Kidney capillary endothelial cell (primary cell): ENCODE results near the gene TK2.

Experiments
- DNase-seq: peaks from one replicate; pipeline ENCODE4 v3.0.0-alpha.2; 2018; ENCODE audit warnings: low spot score

Gene TK2

GRCh38 chr16:66544016-66544757, 5.7 kb downstream of the TK2 start:
- DNase-seq = no peak

DNA sequence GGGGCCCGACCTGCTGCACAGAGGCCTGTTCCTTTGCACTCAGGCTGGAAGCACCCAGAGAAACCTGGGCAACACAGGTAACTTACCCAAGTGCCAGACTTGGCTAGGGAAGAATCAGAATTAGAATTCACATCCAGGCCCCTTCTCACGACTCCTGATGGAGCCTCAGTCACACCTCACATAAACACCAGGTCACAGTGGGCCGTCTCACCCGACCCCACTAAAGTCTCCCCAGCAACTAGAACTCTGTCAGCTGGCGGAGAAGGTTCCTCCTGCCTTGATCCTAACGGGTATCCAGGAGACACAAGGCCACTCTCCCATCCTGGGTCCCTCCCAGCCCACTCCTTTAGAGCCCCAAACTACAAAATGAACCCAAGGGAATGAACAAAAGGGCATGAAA, 6.4 kb downstream of the TK2 start:
- DNase-seq = no peak

DNA sequence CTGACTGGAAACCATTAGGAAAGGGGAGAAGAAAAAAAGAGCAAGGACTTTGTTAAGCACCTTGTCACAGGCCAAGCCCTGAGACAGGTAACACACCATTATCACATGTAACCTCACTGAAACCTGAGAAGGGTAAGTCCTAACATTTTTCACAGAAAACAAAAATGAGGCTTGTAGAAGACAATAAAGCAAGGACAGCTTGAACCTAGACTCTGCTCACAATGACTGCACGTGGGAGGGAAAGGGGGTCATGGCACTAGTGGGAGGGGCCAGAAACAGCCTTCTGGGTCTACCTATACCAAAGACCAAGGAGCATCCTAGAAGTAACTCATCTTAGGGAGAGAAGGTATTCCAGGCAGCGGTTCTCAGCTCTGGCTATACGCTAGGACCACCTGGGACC, 7.5 kb downstream of the TK2 start:
- no peak for DNase-seq

- DNase-seq = no peak
These were observed 8.2 kb downstream of the TK2 start for GRCh38 chr16:66541388-66542355.

DNA sequence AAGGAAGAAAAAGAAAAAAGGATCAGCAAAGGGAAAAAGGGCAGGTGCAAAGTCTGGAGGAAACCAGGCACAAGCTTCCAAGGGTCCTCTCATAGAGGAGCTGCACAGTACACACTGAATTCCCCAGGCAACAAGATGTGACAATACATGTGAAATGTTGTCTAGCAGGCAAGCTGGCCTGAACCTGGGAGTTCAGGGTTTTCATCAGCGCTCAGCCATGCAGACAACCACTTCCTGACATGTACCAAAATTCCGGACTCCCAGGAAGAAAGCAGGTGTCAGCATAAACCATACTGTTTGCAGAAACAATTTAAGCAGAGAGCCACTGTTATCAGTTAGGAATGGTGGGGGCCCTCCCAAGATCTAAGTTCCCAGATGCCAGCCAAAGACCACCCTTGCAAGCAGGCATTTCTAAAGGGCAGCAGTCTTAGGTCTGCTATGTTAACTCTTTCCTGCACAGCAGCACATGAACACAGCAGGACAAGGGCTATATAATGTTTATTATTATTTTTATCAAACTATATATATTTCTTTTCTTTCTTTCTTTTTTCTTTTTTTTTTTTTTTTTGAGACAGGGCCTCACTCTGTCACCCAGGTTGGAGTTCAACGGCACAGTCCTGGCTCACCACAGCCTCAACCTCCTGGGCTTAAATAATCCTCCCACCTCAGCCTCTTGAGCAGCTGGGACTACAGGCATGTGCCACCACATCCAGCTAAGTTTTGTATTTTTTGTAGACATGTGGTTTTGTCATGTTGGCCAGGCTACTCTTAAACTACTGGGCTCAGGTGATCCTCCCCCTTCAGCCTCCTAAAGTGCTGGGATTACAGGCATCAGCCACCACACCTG, 10.1 kb downstream of the TK2 start:
- no peak for DNase-seq

GRCh38 chr16:66538910-66539309, 11.0 kb downstream of the TK2 start:
- DNase-seq = no peak

GRCh38 chr16:66537236-66537635, 12.7 kb downstream of the TK2 start:
- DNase-seq = no peak

GRCh38 chr16:66536525-66536924, 13.4 kb downstream of the TK2 start:
- DNase-seq = no peak

- DNase-seq = no peak
These were observed 15.5 kb downstream of the TK2 start for GRCh38 chr16:66534376-66534799.

DNA sequence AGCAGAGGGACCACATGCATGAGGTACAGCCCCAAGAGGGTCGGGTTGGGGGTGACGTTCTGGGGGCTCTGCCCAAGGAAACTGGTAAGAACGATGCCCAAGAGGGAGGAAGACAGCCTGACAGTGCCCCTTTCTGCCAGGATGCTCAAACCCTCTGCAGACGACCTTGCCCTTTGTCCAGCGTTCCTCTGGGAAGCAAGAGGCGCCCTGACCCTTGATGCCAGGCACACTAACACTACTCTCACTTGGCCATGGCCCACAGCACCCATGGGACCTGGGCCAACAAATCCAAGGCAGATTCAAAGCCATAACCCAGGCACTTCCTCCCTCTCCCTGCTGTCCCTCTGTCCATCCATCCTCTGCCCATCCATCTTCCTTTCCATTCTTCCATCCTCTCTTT, 20.4 kb downstream of the TK2 start:
- no peak for DNase-seq

- DNase-seq = no peak
These were observed 21.6 kb downstream of the TK2 start for GRCh38 chr16:66528294-66528693.

GRCh38 chr16:66525396-66526180, 24.3 kb downstream of the TK2 start:
- DNase-seq = no peak

GRCh38 chr16:66524601-66525164, 25.2 kb downstream of the TK2 start:
- no peak for DNase-seq

DNA sequence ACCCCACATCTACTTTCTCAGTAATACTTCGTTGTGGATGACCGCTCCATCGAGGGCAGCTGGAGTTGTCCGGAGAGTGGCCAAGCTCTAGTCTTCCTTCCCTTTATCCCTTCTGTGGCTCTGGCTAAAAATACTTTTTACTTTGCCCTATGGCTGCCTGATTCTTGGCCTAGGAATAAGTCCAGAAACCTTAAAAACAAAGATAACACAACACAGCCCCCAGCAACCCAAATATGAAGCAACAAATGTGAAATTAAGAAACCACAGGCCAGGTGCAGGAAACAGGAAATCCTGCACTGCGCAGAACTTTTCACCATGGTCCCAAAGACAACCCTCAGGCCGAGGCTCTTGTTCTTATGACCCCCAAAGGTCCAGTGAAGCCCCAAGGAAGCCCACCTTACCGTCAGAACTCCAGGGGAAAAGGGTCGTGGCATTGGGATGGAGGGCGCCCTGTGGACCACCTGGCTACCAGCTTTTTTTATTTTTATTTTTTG, 26.0 kb downstream of the TK2 start:
- DNase-seq = no peak

- DNase-seq = no peak
These were observed 26.9 kb downstream of the TK2 start for GRCh38 chr16:66522816-66523590.

DNA sequence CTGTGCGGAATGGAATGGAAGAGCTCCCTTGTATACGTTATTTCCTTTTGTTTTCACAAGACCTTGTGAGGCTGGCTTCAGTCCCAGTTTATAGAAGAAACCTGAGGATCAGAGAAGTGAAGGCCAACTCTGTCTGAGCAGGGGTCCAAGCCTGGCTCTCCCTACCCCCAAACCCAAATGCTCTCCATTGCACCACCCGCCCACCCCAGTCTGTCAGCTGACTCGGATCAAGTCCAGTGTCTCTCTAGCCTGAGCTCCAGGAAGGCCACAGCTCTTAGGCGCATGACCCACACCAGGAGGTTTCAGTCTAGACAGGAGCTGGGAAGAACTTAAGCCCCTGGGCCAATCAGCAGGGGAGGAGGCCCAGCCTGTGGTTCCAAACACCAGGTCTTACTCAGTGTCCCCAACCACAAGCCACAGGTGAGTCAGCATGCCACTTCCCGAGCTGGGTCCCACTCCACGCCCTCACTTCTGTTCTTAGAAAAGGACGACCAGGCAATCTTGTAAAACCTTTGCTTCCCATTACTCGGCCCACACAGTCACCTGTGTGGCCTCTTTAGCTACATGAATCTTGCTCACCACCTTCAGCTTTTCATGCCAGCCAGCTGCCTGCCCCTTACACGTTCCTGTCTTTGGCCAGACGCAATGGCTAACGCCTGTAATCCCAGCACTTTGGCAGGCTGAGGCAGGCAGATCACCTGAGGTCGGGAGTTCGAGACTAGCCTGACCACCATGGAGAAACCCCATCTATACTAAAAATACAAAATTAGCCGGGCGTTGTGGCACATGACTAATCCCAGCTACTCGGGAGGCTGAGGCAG, 27.8 kb downstream of the TK2 start:
- DNase-seq = no peak

DNA sequence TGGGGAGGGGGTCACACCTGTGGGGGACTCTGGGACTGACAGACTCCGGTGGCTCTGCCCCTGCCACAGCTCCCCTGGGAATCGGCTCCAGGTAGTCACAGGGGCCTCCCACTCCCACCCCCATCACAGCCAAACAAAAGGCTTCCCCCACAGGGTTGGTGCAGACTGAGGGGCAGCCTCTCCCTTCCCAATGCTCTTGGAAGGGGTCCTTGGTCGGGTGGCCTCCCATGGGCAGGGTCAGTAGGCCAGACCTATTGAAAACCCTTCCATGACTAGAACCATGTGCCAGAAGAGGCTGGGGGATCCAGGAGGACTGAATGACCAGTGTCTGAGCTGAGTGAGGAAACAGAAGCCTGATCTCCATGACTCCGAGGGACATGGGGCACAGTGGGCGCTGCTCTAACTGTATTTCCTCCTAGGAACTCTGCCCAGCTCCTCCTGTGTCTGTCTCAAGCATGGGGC, 28.6 kb downstream of the TK2 start:
- no peak for DNase-seq

DNA sequence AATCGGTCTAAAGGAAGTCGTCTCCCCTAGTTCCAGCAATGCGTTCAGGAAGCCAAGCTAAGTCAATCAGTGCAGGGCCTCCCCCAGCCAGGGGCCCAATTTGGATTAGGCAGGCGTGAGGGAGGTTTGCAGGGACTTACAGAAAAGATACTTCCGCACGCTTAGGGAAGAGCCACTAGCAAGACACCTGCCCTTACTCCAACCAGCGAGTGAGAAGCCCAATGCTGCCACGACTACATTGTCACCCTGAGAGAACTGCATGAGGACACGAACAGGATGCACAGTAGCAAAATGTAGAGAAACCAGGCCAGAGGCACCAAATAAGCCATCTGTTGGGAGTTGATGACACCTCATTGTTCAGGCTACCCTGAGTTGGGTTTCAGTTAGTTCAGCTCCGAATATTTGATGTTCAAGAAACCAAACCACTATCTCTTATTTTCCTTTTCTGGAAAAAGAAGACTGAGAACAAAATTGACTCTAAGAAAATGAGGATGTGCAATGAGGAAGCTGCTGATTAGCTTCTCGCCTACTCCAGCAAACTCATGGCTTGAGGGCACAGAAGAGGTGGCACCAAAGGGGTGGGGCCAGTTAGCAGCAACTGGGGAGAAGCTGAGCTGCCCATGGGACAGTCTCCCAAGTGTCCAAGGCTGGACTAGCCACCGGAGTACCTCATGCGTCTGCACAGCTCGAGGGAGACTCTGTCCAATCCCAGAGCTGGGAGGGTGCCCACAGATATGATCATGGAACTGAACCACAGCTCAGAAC, 29.3 kb downstream of the TK2 start:
- no peak for DNase-seq
